Lower leg skin (tissue), 4 donors: Measurements from ENCODE around the gene YPEL5. TPM values are rescaled to one million over a fixed set of nuclear protein-coding genes. Genes with fewer than 3 reads are reported as not detected.
"Not testable (repeated sequence)": the region's sequence is repeated elsewhere in the genome, so short reads cannot be mapped to it uniquely, and the experiment has no call there.

Experiments
- DNase-seq, 2 donors: peaks; one replicate each; pipeline ENCODE4 v3.0.0-alpha.2; 2019; ENCODE audit warnings: low spot score in 2 of 2
- H3K4me3 ChIP-seq: fragments of 200-600 bp; sonication (generic); 2 replicates; pipeline ENCODE4 v1.5.1; 2017; ENCODE audit warnings: mild to moderate bottlenecking, low read depth; ENCODE audit not compliant: poor library complexity, severe bottlenecking
- POLR2A ChIP-seq, 2 donors: fragments of 450-650 bp; IDR thresholded peaks; one replicate each; pipeline ENCODE4 v1.6.1; 2016 to 2017; ENCODE audit warnings: antibody characterized with exemption in 2 of 2, mild to moderate bottlenecking in 1 of 2, moderate library complexity in 1 of 2
- WGBS, 2 donors: methylation state at CpG; one replicate each; pipeline ENCODE4 v1.1.5; 2018; 5-methylcytosine and 5-hydroxymethylcytosine counted together
- intact Hi-C: fragments of 100-400 bp; cut with DNase I; formaldehyde crosslinking; loops from one replicate; pipeline ENCODE4 v1.15.0; 2023; ENCODE audit warnings: low total_unique reads
- total RNA-seq, 4 donors: library from RNA; depleted of rRNA; stranded (reverse); fragments of >200 nt; gene quantifications; one replicate each; pipeline ENCODE4 v1.1.0, GENCODE V29; 2016
- TF ChIP-seq, protein P1 (sequence below), 3 donors: fragments of 450-650 bp; IDR thresholded peaks; one replicate each; pipeline ENCODE4 v1.5.1; 2016; ENCODE audit warnings: antibody characterized with exemption in 3 of 3, mild to moderate bottlenecking in 3 of 3, moderate library complexity in 2 of 3

YPEL5 gene
- total RNA-seq, 4 donors from 2014 or later: 75.3 to 108 (median 84.3) TPM

DNA sequence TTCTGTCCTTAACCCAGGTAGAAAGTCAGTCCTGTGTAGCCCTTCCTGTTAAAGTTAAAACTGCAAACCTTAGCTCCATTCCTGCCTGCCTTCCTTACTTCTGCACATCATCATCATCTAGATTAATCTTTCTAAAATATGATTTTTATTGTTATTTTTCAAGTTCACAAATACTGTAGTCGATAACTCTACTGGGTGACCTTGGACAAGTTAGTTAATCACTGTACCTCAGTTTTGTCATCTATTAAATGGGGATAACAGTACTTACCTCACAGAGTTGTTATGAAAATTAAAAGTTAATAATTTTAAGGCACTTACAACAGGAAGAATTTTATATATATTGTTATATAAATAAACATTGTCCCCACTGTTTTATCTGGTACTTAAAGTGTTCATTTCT is 2.5 kb upstream of the YPEL5 start:
- 92 to 96% methylated on average over 1 of the region's 1 CpG for WGBS, 2 donors
- no peak for DNase-seq
- intact Hi-C loops: no loop called here
- H3K4me3 ChIP-seq: no peak overlapping the region
- no peak for TF ChIP-seq POLR2A (IDR thresholded peaks at IDR 0.05)
- TF ChIP-seq, protein P1, sequence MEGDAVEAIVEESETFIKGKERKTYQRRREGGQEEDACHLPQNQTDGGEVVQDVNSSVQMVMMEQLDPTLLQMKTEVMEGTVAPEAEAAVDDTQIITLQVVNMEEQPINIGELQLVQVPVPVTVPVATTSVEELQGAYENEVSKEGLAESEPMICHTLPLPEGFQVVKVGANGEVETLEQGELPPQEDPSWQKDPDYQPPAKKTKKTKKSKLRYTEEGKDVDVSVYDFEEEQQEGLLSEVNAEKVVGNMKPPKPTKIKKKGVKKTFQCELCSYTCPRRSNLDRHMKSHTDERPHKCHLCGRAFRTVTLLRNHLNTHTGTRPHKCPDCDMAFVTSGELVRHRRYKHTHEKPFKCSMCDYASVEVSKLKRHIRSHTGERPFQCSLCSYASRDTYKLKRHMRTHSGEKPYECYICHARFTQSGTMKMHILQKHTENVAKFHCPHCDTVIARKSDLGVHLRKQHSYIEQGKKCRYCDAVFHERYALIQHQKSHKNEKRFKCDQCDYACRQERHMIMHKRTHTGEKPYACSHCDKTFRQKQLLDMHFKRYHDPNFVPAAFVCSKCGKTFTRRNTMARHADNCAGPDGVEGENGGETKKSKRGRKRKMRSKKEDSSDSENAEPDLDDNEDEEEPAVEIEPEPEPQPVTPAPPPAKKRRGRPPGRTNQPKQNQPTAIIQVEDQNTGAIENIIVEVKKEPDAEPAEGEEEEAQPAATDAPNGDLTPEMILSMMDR (IDR thresholded peaks at IDR 0.05): no peak

DNA sequence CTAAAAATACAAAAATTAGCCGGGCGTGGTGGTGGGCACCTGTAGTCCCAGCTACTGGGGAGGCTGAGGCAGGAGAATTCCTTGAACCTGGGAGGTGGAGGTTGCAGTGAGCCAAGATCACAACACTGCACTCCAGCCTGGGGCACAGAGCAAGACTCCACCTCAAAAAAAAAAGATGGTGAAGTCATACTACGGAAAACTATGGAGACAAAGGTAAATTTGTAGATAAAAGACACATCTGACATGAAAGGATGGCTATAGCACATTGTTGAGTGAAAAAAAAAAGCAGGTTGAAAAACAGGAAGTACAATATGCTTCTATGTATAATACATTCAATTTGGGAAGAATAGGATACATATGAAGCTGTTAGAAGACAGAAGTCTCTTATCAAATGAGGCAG is 1.9 kb upstream of the YPEL5 start:
- WGBS, 2 donors: 81 to 86% methylated on average over 3 of the region's 3 CpGs
- intact Hi-C loops, DNase-seq, H3K4me3 ChIP-seq: not testable (repeated sequence)

DNA sequence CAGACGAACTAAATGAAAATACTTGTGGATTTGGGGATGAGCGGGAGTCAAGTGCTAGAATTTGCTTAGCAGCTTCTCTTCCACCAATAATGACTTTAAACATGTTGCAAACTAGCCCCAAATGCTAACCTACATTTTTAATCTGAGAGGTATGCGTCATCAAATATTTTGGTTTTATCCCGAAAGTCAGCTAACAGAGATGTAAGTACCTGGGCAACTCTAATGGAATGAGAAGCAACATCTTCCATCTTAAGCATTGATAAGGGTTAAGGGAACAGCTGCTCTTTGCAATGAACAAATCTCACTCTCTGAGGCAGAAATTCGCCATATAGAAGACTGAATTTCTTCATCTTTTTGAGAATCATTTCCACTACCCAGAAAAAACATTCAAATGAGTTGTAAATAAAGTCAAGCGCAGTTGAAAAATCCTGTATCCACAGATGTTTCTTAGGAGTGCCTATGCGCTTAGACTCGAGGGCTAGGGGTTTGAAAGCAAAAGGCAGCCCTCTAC is 926 bp upstream of the YPEL5 start:
- TF ChIP-seq POLR2A (IDR thresholded peaks at IDR 0.05): no peak
- TF ChIP-seq, protein P1 (IDR thresholded peaks at IDR 0.05): no peak
- 35 to 36% methylated on average over 8 of the region's 8 CpGs for WGBS, 2 donors
- no peak overlapping the region for H3K4me3 ChIP-seq
- intact Hi-C loops: no loop called here
- no peak for DNase-seq

DNA sequence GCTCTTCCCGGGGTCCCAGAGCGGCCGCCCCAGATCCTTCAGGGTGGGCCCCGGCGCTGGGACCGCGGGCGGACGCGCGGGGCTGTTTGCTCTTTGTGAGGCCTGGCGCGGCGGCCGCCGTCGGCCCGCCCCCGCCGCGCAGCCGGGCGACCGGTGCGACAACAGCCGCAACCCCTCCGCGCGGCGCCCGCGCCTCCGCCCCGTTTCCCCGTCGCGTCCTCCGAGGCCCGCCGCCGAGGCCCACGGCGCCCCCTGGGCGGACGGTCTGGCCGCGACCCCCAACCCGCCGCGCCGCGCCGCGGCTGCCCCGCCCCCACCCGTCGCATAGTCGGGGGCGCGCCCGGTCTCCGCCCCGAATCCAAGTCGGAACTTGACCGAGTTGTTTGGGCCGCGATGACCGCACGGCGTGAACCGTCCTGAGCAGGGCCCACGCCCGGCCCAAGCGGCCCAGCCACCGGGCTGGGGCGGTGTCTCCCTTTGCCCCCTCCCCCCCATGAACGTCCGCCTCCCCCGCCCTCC is 448 bp downstream of the YPEL5 start:
- peak; percentile 25 to 89 for DNase-seq
- WGBS, 2 donors: 1 to 2% methylated on average over 10 to 24 of the region's 79 CpGs
- TF ChIP-seq POLR2A (IDR thresholded peaks at IDR 0.05): no peak
- TF ChIP-seq, protein P1 (IDR thresholded peaks at IDR 0.05): no peak
- peak overlapping the region; percentile 94 for H3K4me3 ChIP-seq
- intact Hi-C loops: no loop called here

DNA sequence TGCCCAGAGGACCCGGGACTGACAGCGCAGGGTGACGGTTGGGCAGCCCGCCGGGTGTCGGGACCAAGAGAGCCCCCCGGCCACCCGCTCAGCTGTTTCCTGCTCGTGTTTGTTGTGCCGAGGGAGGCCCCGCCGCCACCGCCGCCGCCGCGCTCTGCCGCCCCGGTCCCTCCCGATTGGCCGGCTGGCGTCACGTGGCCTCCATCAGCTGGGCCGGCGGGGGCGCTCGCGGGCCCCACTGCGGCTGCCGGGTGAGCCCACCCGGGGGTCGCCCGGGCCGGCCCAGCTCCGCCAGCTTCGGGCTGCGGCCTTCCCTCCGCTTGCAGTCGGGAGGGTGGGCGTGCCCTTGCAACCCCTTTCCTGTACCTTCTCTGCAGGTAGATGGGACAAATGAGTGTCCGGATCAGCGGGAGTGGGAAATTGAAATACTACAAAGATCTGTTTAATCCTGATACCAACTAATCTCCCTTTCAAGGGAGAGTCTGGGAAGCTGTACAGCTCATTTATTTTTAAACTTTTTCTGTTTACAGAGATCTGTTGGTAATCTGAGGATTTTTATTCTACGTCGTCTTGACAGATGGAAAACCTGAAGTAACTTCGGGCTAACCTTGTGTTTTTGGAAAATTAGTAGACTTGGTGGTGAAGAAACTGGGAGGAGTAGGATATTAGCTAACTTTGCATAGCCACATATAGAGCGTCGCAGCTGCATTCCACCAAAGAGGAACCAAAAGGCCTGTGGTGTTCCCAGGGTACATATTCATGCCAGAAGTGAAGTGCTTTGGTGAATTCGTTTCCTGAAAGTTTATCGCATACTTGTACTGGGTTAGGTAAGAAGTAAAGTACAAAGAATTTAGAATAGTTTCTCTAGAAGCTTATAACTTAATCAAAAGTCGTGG is 1.2 kb downstream of the YPEL5 start:
- intact Hi-C loops: no loop called here
- 6 to 9% methylated on average over 22 to 37 of the region's 50 CpGs for WGBS, 2 donors
- peak overlapping the region; percentile 94 for H3K4me3 ChIP-seq
- TF ChIP-seq, protein P1 (IDR thresholded peaks at IDR 0.05): no peak
- TF ChIP-seq POLR2A (IDR thresholded peaks at IDR 0.05): peak in 1 of 2 donors; percentile 62
- peak; percentile 58 to 95 for DNase-seq

DNA sequence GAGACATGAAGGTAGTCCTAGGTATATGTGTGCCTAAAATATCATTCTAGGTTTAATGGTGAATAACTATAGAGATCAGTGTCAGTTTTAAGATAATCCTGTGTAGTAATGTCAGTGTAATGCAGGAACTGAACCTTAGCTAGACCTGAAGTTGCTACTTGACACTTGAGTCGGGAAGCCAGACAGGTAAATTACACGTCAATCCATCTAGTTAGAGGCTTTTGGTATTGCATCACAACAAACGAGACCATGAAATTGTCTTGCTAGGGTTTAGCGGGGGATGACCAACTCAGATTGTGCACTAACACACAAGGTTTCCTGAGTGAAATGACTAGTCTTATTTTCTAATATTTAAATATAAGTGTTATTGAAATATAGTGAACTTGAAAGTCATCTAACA is 2.0 kb downstream of the YPEL5 start:
- H3K4me3 ChIP-seq: no peak overlapping the region
- 54 to 60% methylated on average over 4 of the region's 4 CpGs for WGBS, 2 donors
- DNase-seq: no peak
- TF ChIP-seq, protein P1 (IDR thresholded peaks at IDR 0.05): no peak
- TF ChIP-seq POLR2A (IDR thresholded peaks at IDR 0.05): no peak
- intact Hi-C loops: no loop called here
